ENCODE measurements around the gene KIF21B. TPM values are rescaled to one million over a fixed set of nuclear protein-coding genes. Genes with fewer than 3 reads are reported as not detected.

KIF21B gene
- total RNA-seq, 4 donors from 2014 or later = 0.89 to 1.5 (median 1.1) TPM

- intact Hi-C loops (cut with DNase I) = no loop called here
- H3K4me1 ChIP-seq = no peaks in the 10 kb centered on the region
- WGBS, 2 donors = 91 to 100% methylated on average over 1 of the region's 1 CpG
- no peaks in the 10 kb centered on the region for H3K36me3 ChIP-seq
- no peak overlapping the region for H3K4me3 ChIP-seq (replicated peaks in 1 of 3)
- H3K27me3 ChIP-seq = no peaks in the 10 kb centered on the region
- DNase-seq = no peak
- no peak overlapping the region for H3K27ac ChIP-seq
- no peak for TF ChIP-seq POLR2A (IDR thresholded peaks at IDR 0.05)
- no peak for TF ChIP-seq CTCF (IDR thresholded peaks at IDR 0.05)
- no peaks in the 10 kb centered on the region for H3K9me3 ChIP-seq
Measured at GRCh38 chr1:200985481-200985880, 38.0 kb downstream of the KIF21B start.

- no peak overlapping the region for H3K4me3 ChIP-seq (replicated peaks in 1 of 3)
- 92 to 95% methylated on average over 7 to 12 of the region's 12 CpGs for WGBS, 2 donors
- no peaks in the 10 kb centered on the region for H3K27me3 ChIP-seq
Measured at GRCh38 chr1:200983035-200983561, 40.4 kb downstream of the KIF21B start.

GRCh38 chr1:200982071-200982945 is 41.2 kb downstream of the KIF21B start:
- intact Hi-C loops (cut with DNase I) = no loop called here
- H3K36me3 ChIP-seq = no peaks in the 10 kb centered on the region
- 80 to 82% methylated on average over 9 to 13 of the region's 19 CpGs for WGBS, 2 donors
- no peak for DNase-seq
- no peak overlapping the region for H3K4me3 ChIP-seq (replicated peaks in 1 of 3)
- no peak overlapping the region for H3K27ac ChIP-seq
- no peaks in the 10 kb centered on the region for H3K4me1 ChIP-seq
- H3K27me3 ChIP-seq = no peaks in the 10 kb centered on the region
- H3K9me3 ChIP-seq = no peaks in the 10 kb centered on the region
- TF ChIP-seq CTCF (IDR thresholded peaks at IDR 0.05) = no peak
- TF ChIP-seq POLR2A (IDR thresholded peaks at IDR 0.05) = no peak

More at GRCh38 chr1:200983035-200983561, 40.4 kb downstream of the KIF21B start:
- H3K36me3 ChIP-seq = no peaks in the 10 kb centered on the region
- TF ChIP-seq POLR2A (IDR thresholded peaks at IDR 0.05) (no peak), CTCF (IDR thresholded peaks at IDR 0.05) (no peak)
- intact Hi-C loops (cut with DNase I) = no loop called here
- H3K27ac ChIP-seq = no peak overlapping the region
- H3K9me3 ChIP-seq = no peaks in the 10 kb centered on the region
- no peaks in the 10 kb centered on the region for H3K4me1 ChIP-seq
- no peak for DNase-seq

- DNase-seq = no peak
- Histone ChIP-seq H3K9me3 (no peaks in the 10 kb centered on the region), H3K36me3 (no peaks in the 10 kb centered on the region), H3K4me1 (no peaks in the 10 kb centered on the region), H3K4me3 (replicated peaks in 1 of 3) (no peak overlapping the region), H3K27me3 (no peaks in the 10 kb centered on the region), H3K27ac (no peak overlapping the region)
- TF ChIP-seq POLR2A (IDR thresholded peaks at IDR 0.05) = no peak
- WGBS, 2 donors = 93 to 96% methylated on average over 4 of the region's 4 CpGs
- intact Hi-C loops (cut with DNase I) = no loop called here
Measured at GRCh38 chr1:200981278-200981677, 42.2 kb downstream of the KIF21B start.

- H3K27me3 ChIP-seq = no peaks in the 10 kb centered on the region
- TF ChIP-seq POLR2A (IDR thresholded peaks at IDR 0.05) (no peak), CTCF (IDR thresholded peaks at IDR 0.05) (no peak)
- WGBS, 2 donors = 89 to 91% methylated on average over 9 to 10 of the region's 10 CpGs
- no peaks in the 10 kb centered on the region for H3K9me3 ChIP-seq
- H3K27ac ChIP-seq = no peak overlapping the region
- DNase-seq = no peak
- intact Hi-C loops (cut with DNase I) = no loop called here
- H3K4me3 ChIP-seq (replicated peaks in 1 of 3) = no peak overlapping the region
- no peaks in the 10 kb centered on the region for H3K4me1 ChIP-seq
- H3K36me3 ChIP-seq = no peaks in the 10 kb centered on the region
Measured at GRCh38 chr1:200980873-200981272, 42.6 kb downstream of the KIF21B start.

All from thyroid gland (tissue), 4 donors.